ENCODE results near the gene FSHR. TPM values are rescaled to one million over a fixed set of nuclear protein-coding genes. Genes with fewer than 3 reads are reported as not detected.

Gene FSHR
- total and polyA plus RNA-seq, 4 experiments from 2014 or later: not detected

- no peaks in the 10 kb centered on the region for H3K36me3 ChIP-seq (ENCODE audit: insufficient read depth, low read length)
- no peaks in the 10 kb centered on the region for H3K27me3 ChIP-seq (ENCODE audit: insufficient read depth, low read length)
- H3K4me3 ChIP-seq (ENCODE audit: low read length in 2 of 2): no peak overlapping the region
- ChIA-PET CTCF (ENCODE audit: partially characterized antibody) (no interaction called here), POLR2A (ENCODE audit: partially characterized antibody) (no interaction called here)
- Mint-ChIP-seq H3K9me3 (no peaks in the 10 kb centered on the region), H3K27me3 (peaks cover 3 to 8% of the 10 kb centered on the region in 2 donors), H3K4me3 (no peak overlapping the region), H3K36me3 (no peaks in the 10 kb centered on the region), H3K27ac (no peak overlapping the region), H3K4me1 (no peaks in the 10 kb centered on the region)
- DNase-seq: no peak
- intact Hi-C loops (cut with micrococcal nuclease): no loop called here
- no peaks in the 10 kb centered on the region for H3K9me3 ChIP-seq (ENCODE audit: control insufficient read depth in 1 of 2, low read length in 2 of 2)
- H3K27ac ChIP-seq (ENCODE audit: low read depth, low read length): no peak overlapping the region
- no peaks in the 10 kb centered on the region for H3K4me1 ChIP-seq (ENCODE audit: insufficient read depth, low read length)
Measured at GRCh38 chr2:48943436-48943835, 210.9 kb downstream of the FSHR start.

GRCh38 chr2:48941908-48942307, 212.4 kb downstream of the FSHR start:
- Mint-ChIP-seq H3K9me3 (no peaks in the 10 kb centered on the region), H3K27me3 (peaks cover 3 to 9% of the 10 kb centered on the region in 2 donors), H3K36me3 (no peaks in the 10 kb centered on the region), H3K27ac (no peak overlapping the region), H3K4me1 (no peaks in the 10 kb centered on the region), H3K4me3 (no peak overlapping the region)
- ChIA-PET CTCF (ENCODE audit: partially characterized antibody) (no interaction called here), POLR2A (ENCODE audit: partially characterized antibody) (no interaction called here)
- Histone ChIP-seq H3K27me3 (ENCODE audit: insufficient read depth, low read length) (no peaks in the 10 kb centered on the region), H3K4me3 (ENCODE audit: low read length in 2 of 2) (no peak overlapping the region), H3K36me3 (ENCODE audit: insufficient read depth, low read length) (no peaks in the 10 kb centered on the region), H3K4me1 (ENCODE audit: insufficient read depth, low read length) (no peaks in the 10 kb centered on the region), H3K9me3 (ENCODE audit: control insufficient read depth in 1 of 2, low read length in 2 of 2) (no peaks in the 10 kb centered on the region), H3K27ac (ENCODE audit: low read depth, low read length) (no peak overlapping the region)
- no peak for DNase-seq
- intact Hi-C loops (cut with micrococcal nuclease): no loop called here

- Mint-ChIP-seq H3K4me1 (no peaks in the 10 kb centered on the region), H3K9me3 (no peaks in the 10 kb centered on the region), H3K27me3 (peaks cover under 1 to 9% of the 10 kb centered on the region in 2 donors), H3K36me3 (no peaks in the 10 kb centered on the region), H3K27ac (no peak overlapping the region), H3K4me3 (no peak overlapping the region)
- Histone ChIP-seq H3K27ac (ENCODE audit: low read depth, low read length) (no peak overlapping the region), H3K9me3 (ENCODE audit: control insufficient read depth in 1 of 2, low read length in 2 of 2) (no peaks in the 10 kb centered on the region), H3K4me1 (ENCODE audit: insufficient read depth, low read length) (no peaks in the 10 kb centered on the region), H3K4me3 (ENCODE audit: low read length in 2 of 2) (no peak overlapping the region), H3K36me3 (ENCODE audit: insufficient read depth, low read length) (no peaks in the 10 kb centered on the region), H3K27me3 (ENCODE audit: insufficient read depth, low read length) (no peaks in the 10 kb centered on the region)
- ChIA-PET POLR2A (ENCODE audit: partially characterized antibody) (no interaction called here), CTCF (ENCODE audit: partially characterized antibody) (no interaction called here)
- no peak for DNase-seq
- intact Hi-C loops (cut with micrococcal nuclease): no loop called here
Measured at GRCh38 chr2:48941456-48941855, 212.9 kb downstream of the FSHR start.

- ChIA-PET POLR2A (ENCODE audit: partially characterized antibody) (no interaction called here), CTCF (ENCODE audit: partially characterized antibody) (interaction anchor here (0.6 kb wide), 2 partner anchors 9 to 50 kb away, joined by 3 read pairs; no protein-coding TSS in a partner anchor)
- Mint-ChIP-seq H3K4me3 (no peak overlapping the region), H3K4me1 (no peaks in the 10 kb centered on the region), H3K9me3 (no peaks in the 10 kb centered on the region), H3K27me3 (peaks cover 0 to 9% of the 10 kb centered on the region in 2 donors), H3K27ac (no peak overlapping the region), H3K36me3 (no peaks in the 10 kb centered on the region)
- no peak overlapping the region for H3K4me3 ChIP-seq (ENCODE audit: low read length in 2 of 2)
- no peak overlapping the region for H3K27ac ChIP-seq (ENCODE audit: low read depth, low read length)
- no peak for DNase-seq
- no peaks in the 10 kb centered on the region for H3K36me3 ChIP-seq (ENCODE audit: insufficient read depth, low read length)
- intact Hi-C loops (cut with micrococcal nuclease): no loop called here
- no peaks in the 10 kb centered on the region for H3K9me3 ChIP-seq (ENCODE audit: control insufficient read depth in 1 of 2, low read length in 2 of 2)
- no peaks in the 10 kb centered on the region for H3K27me3 ChIP-seq (ENCODE audit: insufficient read depth, low read length)
- no peaks in the 10 kb centered on the region for H3K4me1 ChIP-seq (ENCODE audit: insufficient read depth, low read length)
Measured at GRCh38 chr2:48940606-48941005, 213.7 kb downstream of the FSHR start.

GRCh38 chr2:48939232-48939631, 215.1 kb downstream of the FSHR start:
- Mint-ChIP-seq H3K4me1 (no peaks in the 10 kb centered on the region), H3K4me3 (no peak overlapping the region), H3K9me3 (no peaks in the 10 kb centered on the region), H3K27me3 (peaks cover 0 to 9% of the 10 kb centered on the region in 2 donors), H3K36me3 (no peaks in the 10 kb centered on the region), H3K27ac (no peak overlapping the region)
- no peak for DNase-seq
- no peaks in the 10 kb centered on the region for H3K27me3 ChIP-seq (ENCODE audit: insufficient read depth, low read length)
- ChIA-PET POLR2A (ENCODE audit: partially characterized antibody) (no interaction called here), CTCF (ENCODE audit: partially characterized antibody) (no interaction called here)
- intact Hi-C loops (cut with micrococcal nuclease): no loop called here
- no peaks in the 10 kb centered on the region for H3K4me1 ChIP-seq (ENCODE audit: insufficient read depth, low read length)
- H3K9me3 ChIP-seq (ENCODE audit: control insufficient read depth in 1 of 2, low read length in 2 of 2): no peaks in the 10 kb centered on the region
- H3K4me3 ChIP-seq (ENCODE audit: low read length in 2 of 2): no peak overlapping the region
- H3K27ac ChIP-seq (ENCODE audit: low read depth, low read length): no peak overlapping the region
- H3K36me3 ChIP-seq (ENCODE audit: insufficient read depth, low read length): no peaks in the 10 kb centered on the region

GRCh38 chr2:48938231-48938630, 216.1 kb downstream of the FSHR start:
- H3K27me3 ChIP-seq (ENCODE audit: insufficient read depth, low read length): no peaks in the 10 kb centered on the region
- Mint-ChIP-seq H3K9me3 (no peaks in the 10 kb centered on the region), H3K36me3 (no peaks in the 10 kb centered on the region), H3K27me3 (peaks cover 0 to 9% of the 10 kb centered on the region in 2 donors), H3K4me3 (no peak overlapping the region), H3K4me1 (no peaks in the 10 kb centered on the region), H3K27ac (no peak overlapping the region)
- no peak overlapping the region for H3K4me3 ChIP-seq (ENCODE audit: low read length in 2 of 2)
- DNase-seq: no peak
- no peak overlapping the region for H3K27ac ChIP-seq (ENCODE audit: low read depth, low read length)
- no peaks in the 10 kb centered on the region for H3K36me3 ChIP-seq (ENCODE audit: insufficient read depth, low read length)
- intact Hi-C loops (cut with micrococcal nuclease): no loop called here
- ChIA-PET CTCF (ENCODE audit: partially characterized antibody) (interaction anchor here (0.8 kb wide), 1 partner anchor 8 kb away, joined by 3 read pairs; no protein-coding TSS in a partner anchor), POLR2A (ENCODE audit: partially characterized antibody) (no interaction called here)
- no peaks in the 10 kb centered on the region for H3K9me3 ChIP-seq (ENCODE audit: control insufficient read depth in 1 of 2, low read length in 2 of 2)
- H3K4me1 ChIP-seq (ENCODE audit: insufficient read depth, low read length): no peaks in the 10 kb centered on the region

- Histone ChIP-seq H3K9me3 (ENCODE audit: control insufficient read depth in 1 of 2, low read length in 2 of 2) (no peaks in the 10 kb centered on the region), H3K4me3 (ENCODE audit: low read length in 2 of 2) (no peak overlapping the region), H3K36me3 (ENCODE audit: insufficient read depth, low read length) (no peaks in the 10 kb centered on the region), H3K27ac (ENCODE audit: low read depth, low read length) (no peak overlapping the region), H3K4me1 (ENCODE audit: insufficient read depth, low read length) (no peaks in the 10 kb centered on the region), H3K27me3 (ENCODE audit: insufficient read depth, low read length) (no peaks in the 10 kb centered on the region)
- CTCF ChIA-PET (ENCODE audit: partially characterized antibody): no interaction called here
- POLR2A ChIA-PET (ENCODE audit: partially characterized antibody): no interaction called here
- Mint-ChIP-seq H3K36me3 (no peaks in the 10 kb centered on the region), H3K9me3 (no peaks in the 10 kb centered on the region), H3K4me3 (no peak overlapping the region), H3K27me3 (peaks cover 0 to 6% of the 10 kb centered on the region in 2 donors), H3K4me1 (no peaks in the 10 kb centered on the region), H3K27ac (no peak overlapping the region)
- no peak for DNase-seq
- intact Hi-C loops (cut with micrococcal nuclease): no loop called here
Measured at GRCh38 chr2:48934807-48935206, 219.5 kb downstream of the FSHR start.

- H3K4me3 ChIP-seq (ENCODE audit: low read length in 2 of 2): no peak overlapping the region
- H3K36me3 ChIP-seq (ENCODE audit: insufficient read depth, low read length): no peaks in the 10 kb centered on the region
- DNase-seq: no peak
- Mint-ChIP-seq H3K36me3 (no peaks in the 10 kb centered on the region), H3K4me1 (no peaks in the 10 kb centered on the region), H3K27me3 (peaks cover 0 to 4% of the 10 kb centered on the region in 2 donors), H3K9me3 (no peaks in the 10 kb centered on the region), H3K27ac (no peak overlapping the region), H3K4me3 (no peak overlapping the region)
- H3K9me3 ChIP-seq (ENCODE audit: control insufficient read depth in 1 of 2, low read length in 2 of 2): no peaks in the 10 kb centered on the region
- CTCF ChIA-PET (ENCODE audit: partially characterized antibody): no interaction called here
- intact Hi-C loops (cut with micrococcal nuclease): no loop called here
- POLR2A ChIA-PET (ENCODE audit: partially characterized antibody): no interaction called here
- H3K27me3 ChIP-seq (ENCODE audit: insufficient read depth, low read length): no peaks in the 10 kb centered on the region
- no peaks in the 10 kb centered on the region for H3K4me1 ChIP-seq (ENCODE audit: insufficient read depth, low read length)
- no peak overlapping the region for H3K27ac ChIP-seq (ENCODE audit: low read depth, low read length)
Measured at GRCh38 chr2:48933828-48934497, 220.4 kb downstream of the FSHR start.
